Activated CD4-positive, alpha-beta memory T cell treated with anti-CD3 and anti-CD28 coated beads for 36 hours (primary cell): ENCODE measurements around the gene CDKN1A. TPM values are rescaled to one million over a fixed set of nuclear protein-coding genes. Genes with fewer than 3 reads are reported as not detected.

Source experiments
- CTCF ChIA-PET: fragments of 350-600 bp; sonication (Branson Sonifier 250); formaldehyde crosslinking; loops from one replicate; lab custom pipeline; 2021; ENCODE audit warnings: antibody characterized with exemption, inconsistent platforms; lab: Charles Lee
- POLR2A ChIA-PET: fragments of 350-600 bp; sonication (Branson Sonifier 250); formaldehyde crosslinking; loops from one replicate; lab custom pipeline; 2021; ENCODE audit warnings: antibody characterized with exemption; lab: Charles Lee
- DNase-seq: peaks from one replicate; pipeline ENCODE4 v3.0.0-alpha.2; 2020
- H3K27ac Mint-ChIP-seq: one replicate; pipeline ENCODE4 v1.8.0; 2021; ENCODE audit warnings: mixed read lengths
- H3K27me3 Mint-ChIP-seq: one replicate; pipeline ENCODE4 v1.8.0; 2021; ENCODE audit warnings: mixed read lengths
- H3K36me3 Mint-ChIP-seq: one replicate; pipeline ENCODE4 v1.8.0; 2021; ENCODE audit warnings: mixed read lengths
- H3K4me1 Mint-ChIP-seq: one replicate; pipeline ENCODE4 v1.8.0; 2021; ENCODE audit warnings: low read depth, mixed read lengths
- H3K4me3 Mint-ChIP-seq: one replicate; pipeline ENCODE4 v1.8.0; 2021; ENCODE audit warnings: mild to moderate bottlenecking, mixed read lengths
- H3K9me3 Mint-ChIP-seq: one replicate; pipeline ENCODE4 v1.8.0; 2021; ENCODE audit warnings: mixed read lengths
- intact Hi-C: fragments of 100-400 bp; cut with micrococcal nuclease; formaldehyde crosslinking; loops from one replicate; pipeline ENCODE4 v1.15.1; 2023
- total RNA-seq, 2 experiments: library from RNA; stranded (reverse); gene quantifications; one replicate each; pipeline ENCODE4 v1.2.3, GENCODE V29; 2021

CDKN1A gene
- total RNA-seq, 2 experiments from 2014 or later, result 64.2 to 66.7 TPM

DNA sequence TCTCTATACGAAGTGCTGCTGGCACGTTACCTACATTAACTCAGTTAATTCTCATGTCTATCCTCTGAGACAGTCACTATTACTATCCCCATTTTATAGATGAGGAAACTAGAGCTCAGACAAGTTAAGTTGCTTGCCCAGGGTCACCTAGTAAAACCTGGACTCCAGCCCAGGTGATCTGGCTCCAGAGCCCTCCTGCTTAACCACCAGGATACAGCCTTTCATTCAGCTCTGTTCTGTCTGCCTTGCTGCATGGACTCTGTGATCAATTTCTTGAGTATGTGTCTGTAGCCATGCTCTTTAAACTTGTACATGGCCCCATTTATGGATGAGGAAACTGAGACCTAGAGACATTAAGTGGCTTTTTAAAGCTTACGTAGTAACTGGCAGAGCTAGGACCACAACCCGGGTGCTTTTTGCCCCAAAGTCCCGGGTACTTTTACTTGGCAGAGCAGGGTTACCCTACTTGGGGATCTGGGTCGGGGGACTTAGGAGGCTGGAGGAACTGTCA, 4.7 kb downstream of the CDKN1A start:
- no peaks in the 10 kb centered on the region for H3K9me3 Mint-ChIP-seq
- ChIA-PET CTCF (interaction anchor here (0.6 to 8.3 kb wide), 9 partner anchors 9 to 260 kb away, joined by 3 to 59 read pairs (median 6); no protein-coding TSS in a partner anchor), POLR2A (interaction anchor here (0.8 to 1.9 kb wide), 5 partner anchors 9 to 76 kb away, joined by 3 to 7 read pairs (median 5); no protein-coding TSS in a partner anchor)
- H3K27ac Mint-ChIP-seq, result peak overlapping the region; percentile 84
- H3K36me3 Mint-ChIP-seq, result peaks cover 55% of the 10 kb centered on the region
- no peak overlapping the region for H3K4me3 Mint-ChIP-seq
- intact Hi-C loops, result loop anchor here (5.0 kb wide), 4 partner anchors 44 to 551 kb away; partner anchors contain the start of genes MAPK13, PPIL1 and STK38
- DNase-seq, result no peak
- peaks cover 33% of the 10 kb centered on the region for H3K4me1 Mint-ChIP-seq
- peaks cover 3% of the 10 kb centered on the region for H3K27me3 Mint-ChIP-seq

DNA sequence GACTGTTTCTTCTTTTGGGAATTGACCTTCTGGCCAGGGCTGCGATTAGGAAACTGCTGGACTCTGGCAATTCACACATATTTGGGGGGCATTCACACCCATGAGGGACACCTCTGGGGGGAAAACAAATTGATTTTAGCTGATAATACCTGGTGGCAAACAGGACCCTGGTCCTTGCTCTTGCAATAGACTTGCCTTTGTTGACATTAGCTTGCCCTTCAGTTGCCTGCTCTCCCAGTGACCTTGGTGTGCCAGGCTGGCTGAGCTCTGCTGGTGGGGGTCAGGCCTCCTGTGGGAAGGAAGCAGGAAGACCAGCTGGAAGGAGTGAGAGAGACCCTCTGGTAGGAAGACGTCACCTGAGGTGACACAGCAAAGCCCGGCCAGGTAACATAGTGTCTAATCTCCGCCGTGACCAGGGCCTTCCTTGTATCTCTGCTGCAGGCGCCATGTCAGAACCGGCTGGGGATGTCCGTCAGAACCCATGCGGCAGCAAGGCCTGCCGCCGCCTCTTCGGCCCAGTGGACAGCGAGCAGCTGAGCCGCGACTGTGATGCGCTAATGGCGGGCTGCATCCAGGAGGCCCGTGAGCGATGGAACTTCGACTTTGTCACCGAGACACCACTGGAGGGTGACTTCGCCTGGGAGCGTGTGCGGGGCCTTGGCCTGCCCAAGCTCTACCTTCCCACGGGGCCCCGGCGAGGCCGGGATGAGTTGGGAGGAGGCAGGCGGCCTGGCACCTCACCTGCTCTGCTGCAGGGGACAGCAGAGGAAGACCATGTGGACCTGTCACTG, 5.3 kb downstream of the CDKN1A start:
- POLR2A ChIA-PET, result interaction anchor here (0.8 to 1.9 kb wide), 4 partner anchors 9 to 72 kb away, joined by 3 to 7 read pairs (median 6); no protein-coding TSS in a partner anchor

DNA sequence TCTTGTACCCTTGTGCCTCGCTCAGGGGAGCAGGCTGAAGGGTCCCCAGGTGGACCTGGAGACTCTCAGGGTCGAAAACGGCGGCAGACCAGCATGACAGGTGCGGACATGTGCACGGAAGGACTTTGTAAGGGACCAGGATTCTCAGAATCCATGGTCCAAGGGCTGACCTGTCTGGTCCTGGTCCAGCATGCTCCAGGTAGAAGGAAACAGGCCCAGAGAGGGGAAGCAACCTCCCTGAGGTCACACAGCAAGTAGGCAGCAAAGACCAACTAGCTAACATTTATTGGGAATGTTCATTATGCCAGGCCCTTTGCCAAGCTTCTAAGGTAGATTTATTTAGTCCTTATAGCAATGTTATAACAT, 5.9 kb downstream of the CDKN1A start:
- intact Hi-C loops, result loop anchor here (5.0 kb wide), 4 partner anchors 43 to 552 kb away; partner anchors contain the start of genes MAPK13, PPIL1 and STK38
- peaks cover 51% of the 10 kb centered on the region for H3K36me3 Mint-ChIP-seq
- H3K4me3 Mint-ChIP-seq, result no peak overlapping the region
- H3K27me3 Mint-ChIP-seq, result no peaks in the 10 kb centered on the region
- ChIA-PET POLR2A (no interaction called here), CTCF (interaction anchor here (0.7 to 3.6 kb wide), 5 partner anchors 11 to 98 kb away, joined by 3 to 22 read pairs (median 5); no protein-coding TSS in a partner anchor)
- DNase-seq, result no peak
- H3K4me1 Mint-ChIP-seq, result peaks cover 31% of the 10 kb centered on the region
- H3K9me3 Mint-ChIP-seq, result no peaks in the 10 kb centered on the region
- no peak overlapping the region for H3K27ac Mint-ChIP-seq

More for the DNA sequence above, 5.3 kb downstream of the CDKN1A start:
- no peak overlapping the region for H3K4me3 Mint-ChIP-seq
- H3K27me3 Mint-ChIP-seq, result no peaks in the 10 kb centered on the region
- H3K9me3 Mint-ChIP-seq, result no peaks in the 10 kb centered on the region
- H3K4me1 Mint-ChIP-seq, result peaks cover 31% of the 10 kb centered on the region
- peak overlapping the region; percentile 84 for H3K27ac Mint-ChIP-seq
- intact Hi-C loops, result loop anchor here (5.0 kb wide), 4 partner anchors 43 to 552 kb away; partner anchors contain the start of genes MAPK13, PPIL1 and STK38
- peaks cover 51% of the 10 kb centered on the region for H3K36me3 Mint-ChIP-seq
- DNase-seq, result no peak
- CTCF ChIA-PET, result interaction anchor here (0.7 to 8.3 kb wide), 9 partner anchors 8 to 98 kb away, joined by 3 to 59 read pairs (median 6); no protein-coding TSS in a partner anchor

DNA sequence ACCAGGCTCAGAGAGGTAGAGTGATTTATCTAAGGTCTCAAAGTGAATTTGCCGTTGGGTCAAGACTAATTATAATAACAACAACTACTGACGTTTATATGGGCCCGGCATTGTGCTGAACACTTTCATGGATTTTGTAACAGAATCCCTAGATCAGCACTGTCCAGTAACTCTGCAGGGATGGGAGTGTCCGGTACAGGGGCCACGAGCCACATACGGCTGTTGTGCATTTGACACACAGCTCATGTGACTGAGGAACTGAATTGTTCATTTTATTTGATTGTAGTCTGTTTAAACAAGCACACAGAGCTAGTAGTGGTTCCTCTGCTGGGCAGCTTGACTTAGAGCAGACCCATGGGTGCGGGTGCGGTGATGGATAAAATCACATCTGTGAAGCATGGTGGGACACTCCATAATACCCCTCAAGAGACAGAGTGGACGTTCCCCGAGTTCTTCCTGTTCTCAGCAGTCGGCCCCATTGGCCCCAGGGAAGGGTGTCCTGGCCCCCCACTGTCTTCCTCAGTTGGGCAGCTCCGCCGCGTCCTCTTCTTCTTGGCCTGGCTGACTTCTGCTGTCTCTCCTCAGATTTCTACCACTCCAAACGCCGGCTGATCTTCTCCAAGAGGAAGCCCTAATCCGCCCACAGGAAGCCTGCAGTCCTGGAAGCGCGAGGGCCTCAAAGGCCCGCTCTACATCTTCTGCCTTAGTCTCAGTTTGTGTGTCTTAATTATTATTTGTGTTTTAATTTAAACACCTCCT, 6.8 kb downstream of the CDKN1A start:
- DNase-seq, result no peak
- POLR2A ChIA-PET, result no interaction called here
- Mint-ChIP-seq H3K4me1 (peaks cover 33% of the 10 kb centered on the region), H3K27me3 (no peaks in the 10 kb centered on the region), H3K27ac (no peak overlapping the region), H3K9me3 (no peaks in the 10 kb centered on the region), H3K36me3 (peaks cover 49% of the 10 kb centered on the region), H3K4me3 (no peak overlapping the region)
- CTCF ChIA-PET, result interaction anchor here (0.7 to 3.6 kb wide), 3 partner anchors 67 to 97 kb away, joined by 3 to 22 read pairs (median 3); no protein-coding TSS in a partner anchor
- intact Hi-C loops, result no loop called here

DNA sequence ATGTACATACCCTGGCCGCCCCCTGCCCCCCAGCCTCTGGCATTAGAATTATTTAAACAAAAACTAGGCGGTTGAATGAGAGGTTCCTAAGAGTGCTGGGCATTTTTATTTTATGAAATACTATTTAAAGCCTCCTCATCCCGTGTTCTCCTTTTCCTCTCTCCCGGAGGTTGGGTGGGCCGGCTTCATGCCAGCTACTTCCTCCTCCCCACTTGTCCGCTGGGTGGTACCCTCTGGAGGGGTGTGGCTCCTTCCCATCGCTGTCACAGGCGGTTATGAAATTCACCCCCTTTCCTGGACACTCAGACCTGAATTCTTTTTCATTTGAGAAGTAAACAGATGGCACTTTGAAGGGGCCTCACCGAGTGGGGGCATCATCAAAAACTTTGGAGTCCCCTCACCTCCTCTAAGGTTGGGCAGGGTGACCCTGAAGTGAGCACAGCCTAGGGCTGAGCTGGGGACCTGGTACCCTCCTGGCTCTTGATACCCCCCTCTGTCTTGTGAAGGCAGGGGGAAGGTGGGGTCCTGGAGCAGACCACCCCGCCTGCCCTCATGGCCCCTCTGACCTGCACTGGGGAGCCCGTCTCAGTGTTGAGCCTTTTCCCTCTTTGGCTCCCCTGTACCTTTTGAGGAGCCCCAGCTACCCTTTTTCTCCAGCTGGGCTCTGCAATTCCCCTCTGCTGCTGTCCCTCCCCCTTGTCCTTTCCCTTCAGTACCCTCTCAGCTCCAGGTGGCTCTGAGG, 7.6 kb downstream of the CDKN1A start:
- ChIA-PET POLR2A (no interaction called here), CTCF (interaction anchor here (1.1 kb wide), 1 partner anchor 121 kb away, joined by 3 read pairs; no protein-coding TSS in a partner anchor)
- H3K27ac Mint-ChIP-seq, result no peak overlapping the region
- DNase-seq, result no peak
- intact Hi-C loops, result no loop called here
- no peaks in the 10 kb centered on the region for H3K9me3 Mint-ChIP-seq
- H3K27me3 Mint-ChIP-seq, result no peaks in the 10 kb centered on the region
- H3K36me3 Mint-ChIP-seq, result peaks cover 45% of the 10 kb centered on the region
- peaks cover 34% of the 10 kb centered on the region for H3K4me1 Mint-ChIP-seq
- H3K4me3 Mint-ChIP-seq, result no peak overlapping the region

DNA sequence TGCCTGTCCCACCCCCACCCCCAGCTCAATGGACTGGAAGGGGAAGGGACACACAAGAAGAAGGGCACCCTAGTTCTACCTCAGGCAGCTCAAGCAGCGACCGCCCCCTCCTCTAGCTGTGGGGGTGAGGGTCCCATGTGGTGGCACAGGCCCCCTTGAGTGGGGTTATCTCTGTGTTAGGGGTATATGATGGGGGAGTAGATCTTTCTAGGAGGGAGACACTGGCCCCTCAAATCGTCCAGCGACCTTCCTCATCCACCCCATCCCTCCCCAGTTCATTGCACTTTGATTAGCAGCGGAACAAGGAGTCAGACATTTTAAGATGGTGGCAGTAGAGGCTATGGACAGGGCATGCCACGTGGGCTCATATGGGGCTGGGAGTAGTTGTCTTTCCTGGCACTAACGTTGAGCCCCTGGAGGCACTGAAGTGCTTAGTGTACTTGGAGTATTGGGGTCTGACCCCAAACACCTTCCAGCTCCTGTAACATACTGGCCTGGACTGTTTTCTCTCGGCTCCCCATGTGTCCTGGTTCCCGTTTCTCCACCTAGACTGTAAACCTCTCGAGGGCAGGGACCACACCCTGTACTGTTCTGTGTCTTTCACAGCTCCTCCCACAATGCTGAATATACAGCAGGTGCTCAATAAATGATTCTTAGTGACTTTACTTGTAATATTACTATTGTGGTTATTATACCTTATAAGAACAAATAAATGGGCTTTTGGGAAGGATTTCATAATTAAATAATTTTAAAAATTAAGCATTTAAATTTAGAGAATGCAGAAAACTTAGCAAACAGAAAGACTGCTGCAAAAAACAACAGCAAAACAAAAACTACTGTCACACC, 8.4 kb downstream of the CDKN1A start:
- H3K27ac Mint-ChIP-seq, result no peak overlapping the region
- no peaks in the 10 kb centered on the region for H3K27me3 Mint-ChIP-seq
- H3K4me3 Mint-ChIP-seq, result no peak overlapping the region
- no peak for DNase-seq
- peaks cover 45% of the 10 kb centered on the region for H3K36me3 Mint-ChIP-seq
- no peaks in the 10 kb centered on the region for H3K9me3 Mint-ChIP-seq
- CTCF ChIA-PET, result interaction anchor here (0.7 to 1.1 kb wide), 2 partner anchors 58 to 120 kb away, joined by 3 read pairs; no protein-coding TSS in a partner anchor
- POLR2A ChIA-PET, result no interaction called here
- H3K4me1 Mint-ChIP-seq, result peaks cover 39% of the 10 kb centered on the region
- intact Hi-C loops, result no loop called here

DNA sequence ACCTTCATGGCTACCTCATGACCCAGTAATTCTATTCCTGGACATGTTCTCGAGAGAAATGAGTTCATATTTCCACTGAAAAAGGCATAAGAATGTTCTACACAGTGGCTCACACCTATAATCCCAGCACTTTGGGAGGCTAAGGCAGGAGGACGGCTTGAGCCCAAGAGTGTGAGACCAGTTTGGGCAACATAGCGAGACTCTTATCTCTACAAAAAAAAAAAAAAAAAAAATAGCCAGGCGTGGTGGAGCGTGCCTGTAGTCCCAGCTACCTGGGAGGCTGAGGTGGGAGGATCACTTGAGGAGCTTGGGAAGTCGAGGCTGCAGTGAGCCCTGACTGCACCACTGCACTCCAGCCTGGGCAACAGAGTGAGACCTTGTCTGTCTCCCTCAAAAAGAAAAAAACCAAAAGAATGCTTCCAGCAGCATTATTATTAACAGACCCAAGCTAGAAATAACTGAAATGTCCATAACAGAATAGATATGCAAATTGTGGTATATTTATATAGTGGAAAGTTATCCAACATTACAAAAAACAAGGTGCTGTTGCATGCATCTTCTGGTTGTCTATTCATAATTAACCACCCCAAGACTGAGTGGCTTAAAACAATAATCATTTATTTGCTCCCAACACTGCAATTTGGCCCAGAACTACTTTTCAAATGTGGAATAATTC, 9.7 kb downstream of the CDKN1A start:
- Mint-ChIP-seq H3K4me3 (no peak overlapping the region), H3K36me3 (peaks cover 40% of the 10 kb centered on the region), H3K4me1 (peaks cover 37% of the 10 kb centered on the region), H3K9me3 (no peaks in the 10 kb centered on the region), H3K27ac (no peak overlapping the region), H3K27me3 (no peaks in the 10 kb centered on the region)
- intact Hi-C loops, result no loop called here
- ChIA-PET POLR2A (no interaction called here), CTCF (no interaction called here)
- no peak for DNase-seq

DNA sequence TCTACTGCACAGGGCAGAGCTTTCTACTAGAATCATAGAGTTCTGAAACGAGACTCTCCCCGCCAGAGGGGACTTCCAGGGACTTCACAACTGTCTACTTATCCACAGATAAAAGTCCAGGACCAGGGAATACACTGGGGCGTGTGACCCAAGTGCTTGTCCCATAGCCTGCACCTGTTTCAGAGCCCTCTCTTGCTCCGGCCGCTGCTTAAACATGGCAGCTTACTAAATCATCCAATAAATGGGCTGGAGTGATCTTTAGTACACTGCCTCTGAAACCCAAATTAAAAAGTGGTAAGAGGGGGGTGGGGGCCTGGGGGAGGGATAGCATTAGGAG, 10.2 kb downstream of the CDKN1A start:
- Mint-ChIP-seq H3K4me1 (peaks cover 37% of the 10 kb centered on the region), H3K36me3 (peaks cover 36% of the 10 kb centered on the region), H3K27me3 (no peaks in the 10 kb centered on the region), H3K27ac (no peak overlapping the region), H3K4me3 (no peak overlapping the region), H3K9me3 (no peaks in the 10 kb centered on the region)
- intact Hi-C loops, result no loop called here
- no peak for DNase-seq
- POLR2A ChIA-PET, result no interaction called here
- CTCF ChIA-PET, result no interaction called here

DNA sequence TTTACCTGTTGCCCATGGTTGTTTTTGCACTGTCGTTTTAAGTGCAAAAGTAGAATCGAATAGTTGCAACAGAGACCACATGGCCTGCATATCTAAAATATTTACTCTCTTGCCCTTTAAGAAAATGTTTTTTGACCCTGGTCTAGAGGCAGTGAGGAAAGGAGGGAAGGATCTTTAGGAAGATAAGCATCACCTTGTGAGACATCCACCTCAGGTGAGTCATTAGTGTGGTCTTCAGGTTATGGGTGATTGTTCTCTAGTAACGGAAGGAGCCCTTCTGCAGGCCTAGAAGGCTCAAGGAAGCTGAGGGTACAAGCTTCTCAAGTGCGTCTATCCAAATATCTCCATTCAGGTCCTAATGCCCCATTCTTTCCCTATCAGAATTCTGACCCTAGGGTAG, 12.5 kb downstream of the CDKN1A start:
- H3K4me1 Mint-ChIP-seq, result peaks cover 48% of the 10 kb centered on the region
- no peak overlapping the region for H3K4me3 Mint-ChIP-seq
- POLR2A ChIA-PET, result interaction anchor here (1.1 kb wide), 1 partner anchor 11 kb away, joined by 3 read pairs; no protein-coding TSS in a partner anchor
- CTCF ChIA-PET, result interaction anchor here (1.0 to 2.7 kb wide), 5 partner anchors 8 to 92 kb away, joined by 3 to 10 read pairs (median 6); no protein-coding TSS in a partner anchor
- no peaks in the 10 kb centered on the region for H3K27me3 Mint-ChIP-seq
- DNase-seq, result peak; percentile 8
- no peak overlapping the region for H3K27ac Mint-ChIP-seq
- intact Hi-C loops, result no loop called here
- peaks cover 14% of the 10 kb centered on the region for H3K36me3 Mint-ChIP-seq
- no peaks in the 10 kb centered on the region for H3K9me3 Mint-ChIP-seq

DNA sequence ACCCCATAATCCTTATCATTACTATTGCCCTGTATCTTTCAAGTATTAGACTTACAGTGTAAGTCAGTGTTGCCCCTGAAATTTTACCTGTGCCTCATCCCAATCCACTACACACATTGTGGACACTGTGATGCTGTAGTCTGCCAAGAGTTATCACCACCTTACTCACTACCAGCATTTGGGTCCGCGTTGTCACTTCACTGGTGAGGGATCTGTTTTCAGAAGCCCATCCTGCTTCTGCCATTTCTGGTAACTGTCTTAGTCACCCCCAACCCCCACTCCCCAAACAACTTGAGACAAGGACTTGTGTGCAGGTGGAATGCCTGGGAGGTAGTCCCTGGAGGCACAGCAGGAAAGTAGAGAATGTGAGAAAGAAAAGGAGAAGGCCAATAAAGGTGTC, 13.1 kb downstream of the CDKN1A start:
- H3K4me3 Mint-ChIP-seq, result no peak overlapping the region
- intact Hi-C loops, result no loop called here
- H3K27ac Mint-ChIP-seq, result peak overlapping the region; percentile 21
- DNase-seq, result peak; percentile 37
- peaks cover 9% of the 10 kb centered on the region for H3K36me3 Mint-ChIP-seq
- no peaks in the 10 kb centered on the region for H3K27me3 Mint-ChIP-seq
- peaks cover 52% of the 10 kb centered on the region for H3K4me1 Mint-ChIP-seq
- ChIA-PET CTCF (interaction anchor here (1.2 to 2.7 kb wide), 4 partner anchors 8 to 91 kb away, joined by 5 to 10 read pairs (median 8); no protein-coding TSS in a partner anchor), POLR2A (interaction anchor here (1.1 to 1.7 kb wide), 2 partner anchors 8 to 11 kb away, joined by 3 to 5 read pairs; no protein-coding TSS in a partner anchor)
- no peaks in the 10 kb centered on the region for H3K9me3 Mint-ChIP-seq
